Measurements from ENCODE around the gene CCL21.

- TF ChIP-seq CTCF (conservative IDR thresholded peaks at IDR 0.05) (no peak), ZFX (IDR thresholded peaks at IDR 0.05) (no peak)
These were observed 20.8 kb downstream of the CCL21 start for GRCh38 chr9:34689116-34689470.
